ENCODE measurements around the gene RGS10. TPM values are rescaled to one million over a fixed set of nuclear protein-coding genes. Genes with fewer than 3 reads are reported as not detected.
"Not testable (repeated sequence)": the region's sequence is repeated elsewhere in the genome, so short reads cannot be mapped to it uniquely, and the experiment has no call there.

Gene RGS10
- total RNA-seq, 1 donor from 2014 or later = 30.0 TPM

DNA sequence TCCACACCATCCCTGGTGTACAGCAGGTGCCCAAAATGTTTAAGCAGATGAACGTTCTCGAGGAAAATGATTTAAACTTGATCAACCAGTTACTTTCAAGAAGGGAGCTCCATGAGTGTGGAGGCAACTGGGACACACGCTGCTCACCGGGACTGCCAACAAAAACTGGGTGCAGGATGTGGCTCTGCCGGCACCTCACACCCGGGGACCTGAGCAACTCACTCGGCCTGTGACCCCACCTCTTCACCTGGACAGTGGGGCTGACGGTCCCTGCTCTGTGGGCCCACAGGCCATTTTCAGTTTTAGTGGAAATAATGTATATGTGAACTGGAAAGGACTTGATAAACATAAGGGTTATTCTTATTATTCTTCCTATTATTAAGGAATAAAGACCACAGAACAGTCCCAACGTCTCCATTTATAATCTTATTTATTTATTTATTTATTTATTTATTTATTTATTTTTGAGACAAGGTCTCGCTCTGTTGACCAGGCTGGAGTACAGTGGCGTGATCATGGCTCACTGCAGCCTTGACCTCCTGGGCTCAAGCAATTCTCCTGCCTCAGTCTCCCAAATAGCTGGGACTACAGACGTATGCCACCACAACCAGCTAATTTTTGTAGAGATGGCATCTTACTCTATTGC is 60.6 kb downstream of the RGS10 start:
- intact Hi-C loops (cut with DNase I) = no loop called here
- no peak for ATAC-seq

DNA sequence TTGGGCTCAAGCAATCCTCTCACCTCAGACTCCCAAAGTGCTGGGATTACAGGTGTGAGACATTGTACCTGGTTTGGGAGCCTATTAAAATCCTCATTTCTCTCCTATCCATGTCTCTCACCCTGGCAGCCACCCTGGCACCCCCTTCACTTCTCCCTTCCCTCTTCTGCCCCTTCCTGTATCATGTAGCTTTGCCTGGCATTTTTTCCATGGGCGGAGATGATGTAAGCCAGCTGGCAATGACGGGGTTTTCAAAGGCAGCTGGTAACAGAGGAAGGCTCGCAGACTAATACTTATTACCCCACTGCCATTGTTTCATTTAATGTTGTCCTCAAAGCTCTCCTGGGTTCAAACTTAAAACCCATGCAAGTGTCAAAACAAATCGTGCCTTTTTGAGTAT is 61.9 kb downstream of the RGS10 start:
- DNase-seq (ENCODE audit: low spot score) (no peak), ATAC-seq (no peak)
- intact Hi-C loops (cut with DNase I) = no loop called here

More for the DNA sequence above, 60.6 kb downstream of the RGS10 start:
- no peak for DNase-seq (ENCODE audit: low spot score)

DNA sequence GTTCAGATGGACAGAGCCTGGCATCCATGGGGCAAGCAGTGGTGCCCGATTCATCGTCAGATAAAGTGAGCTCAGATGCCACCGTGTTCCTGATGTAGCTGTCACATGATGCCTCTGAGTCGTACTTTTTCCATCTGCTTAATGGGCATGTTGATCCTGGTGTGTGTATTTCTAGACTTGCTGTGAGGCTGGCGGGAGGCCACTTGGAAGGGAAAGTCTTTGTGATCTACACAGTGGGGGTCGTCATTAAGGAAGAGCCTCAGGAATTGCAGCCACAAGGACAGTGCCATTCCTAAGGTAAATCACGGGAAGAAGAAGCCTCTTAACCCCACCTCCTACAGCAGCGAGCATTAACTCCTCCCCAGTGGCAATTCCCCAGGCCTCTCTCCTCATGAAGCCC is 63.0 kb downstream of the RGS10 start:
- no peak for ATAC-seq
- intact Hi-C loops (cut with DNase I) = no loop called here
- DNase-seq (ENCODE audit: low spot score) = no peak

DNA sequence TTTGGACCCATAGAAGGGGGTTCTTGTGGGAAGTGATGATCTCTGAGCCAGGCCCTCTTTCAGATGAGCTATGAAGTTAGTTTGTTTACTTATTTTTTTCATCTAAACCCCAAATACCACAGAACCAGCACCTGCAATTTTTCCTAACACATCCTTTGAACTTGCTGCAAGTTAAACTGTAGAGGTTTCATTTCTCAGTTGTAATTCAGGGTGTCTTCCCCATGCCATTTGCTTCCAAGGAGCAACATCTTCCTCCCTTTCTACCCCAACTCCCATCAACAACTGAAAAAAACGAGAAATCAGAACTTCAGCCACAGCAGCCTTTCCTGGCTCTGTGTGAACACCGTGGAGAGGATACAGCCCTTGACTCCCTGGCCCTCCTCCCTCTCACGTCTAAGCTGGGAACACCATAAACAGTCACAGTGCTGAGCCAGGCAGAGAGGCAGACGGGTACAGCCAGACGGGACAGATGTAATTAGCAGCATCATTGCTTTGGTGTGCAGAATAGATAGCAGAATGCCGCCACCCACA is 63.6 kb downstream of the RGS10 start:
- no peak for DNase-seq (ENCODE audit: low spot score)
- intact Hi-C loops (cut with DNase I) = no loop called here
- no peak for ATAC-seq

DNA sequence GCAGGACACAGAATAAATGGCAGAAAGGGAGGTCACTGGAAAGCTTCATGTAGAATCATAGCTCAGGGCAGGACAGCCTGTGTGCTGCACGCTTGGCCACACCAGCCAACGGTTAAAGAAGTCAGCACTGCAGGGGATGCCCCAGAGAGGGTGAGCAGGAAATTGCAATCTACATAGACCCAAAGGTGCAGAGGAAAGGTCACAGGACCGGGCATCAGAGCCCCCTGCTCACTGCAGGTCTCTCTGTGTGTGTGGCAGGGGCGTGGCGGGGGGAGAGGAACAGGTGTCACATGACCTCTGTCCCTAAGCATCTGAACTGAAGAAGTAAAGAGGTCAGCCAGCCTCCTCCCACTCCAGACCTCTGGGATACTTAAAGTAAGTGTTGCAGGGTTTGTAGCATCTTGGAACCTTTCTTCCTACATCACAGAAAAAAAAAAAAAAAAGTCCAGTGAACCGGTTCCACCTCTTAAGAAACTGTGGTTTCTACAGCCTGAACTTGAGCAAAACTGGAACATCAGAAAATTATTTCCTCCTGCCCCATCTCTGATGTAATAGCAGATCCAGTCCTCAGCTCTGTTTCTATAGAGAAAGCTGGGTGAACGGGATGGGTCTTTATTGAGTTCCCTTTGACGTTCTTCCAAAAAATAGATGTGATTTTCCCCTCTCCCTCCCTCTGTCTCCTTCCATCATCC is 64.3 kb downstream of the RGS10 start:
- ATAC-seq = peak; percentile 44
- intact Hi-C loops (cut with DNase I) = no loop called here
- no peak for DNase-seq (ENCODE audit: low spot score)

DNA sequence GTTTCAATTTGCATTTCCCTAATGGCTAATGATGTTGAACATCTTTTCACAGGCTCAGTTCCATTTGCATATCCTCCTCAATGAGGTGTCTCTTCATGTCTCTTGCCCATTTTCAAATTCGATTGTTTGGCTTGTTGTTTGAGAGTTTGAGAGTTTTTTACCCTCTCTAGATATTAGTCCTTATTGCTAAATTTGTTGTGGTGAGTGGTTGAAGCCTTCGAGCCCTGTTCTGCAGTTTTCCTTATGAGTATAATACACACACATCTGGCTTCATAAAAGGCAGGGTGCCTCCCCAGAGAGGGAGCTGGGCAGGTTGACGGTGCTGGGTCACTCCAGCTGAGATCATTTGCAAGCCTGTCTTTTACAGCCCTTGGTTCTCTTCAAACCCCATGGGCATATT is 65.1 kb downstream of the RGS10 start:
- no peak for ATAC-seq
- intact Hi-C loops (cut with DNase I) = no loop called here
- DNase-seq (ENCODE audit: low spot score) = no peak

DNA sequence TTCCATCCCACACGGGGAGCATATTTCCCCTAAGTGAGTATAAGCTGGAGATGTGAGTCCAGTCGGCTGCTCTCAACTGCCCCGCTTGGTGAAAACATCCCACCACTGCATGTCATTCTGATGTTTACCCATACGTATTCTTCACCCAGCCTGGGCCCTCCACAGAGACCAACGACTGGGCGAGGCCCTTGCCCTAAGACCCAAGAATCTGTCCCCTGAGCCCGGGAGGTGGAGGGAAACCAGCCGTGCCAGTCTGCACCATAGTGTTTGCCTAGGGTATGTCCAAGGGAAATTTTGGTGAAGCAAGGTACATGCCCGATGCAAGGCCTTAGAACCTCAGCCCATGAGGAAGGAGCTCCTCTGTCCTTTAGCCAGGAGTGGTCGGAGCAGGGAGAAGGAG is 67.9 kb downstream of the RGS10 start:
- intact Hi-C loops (cut with DNase I) = no loop called here
- no peak for ATAC-seq
- DNase-seq (ENCODE audit: low spot score) = no peak

DNA sequence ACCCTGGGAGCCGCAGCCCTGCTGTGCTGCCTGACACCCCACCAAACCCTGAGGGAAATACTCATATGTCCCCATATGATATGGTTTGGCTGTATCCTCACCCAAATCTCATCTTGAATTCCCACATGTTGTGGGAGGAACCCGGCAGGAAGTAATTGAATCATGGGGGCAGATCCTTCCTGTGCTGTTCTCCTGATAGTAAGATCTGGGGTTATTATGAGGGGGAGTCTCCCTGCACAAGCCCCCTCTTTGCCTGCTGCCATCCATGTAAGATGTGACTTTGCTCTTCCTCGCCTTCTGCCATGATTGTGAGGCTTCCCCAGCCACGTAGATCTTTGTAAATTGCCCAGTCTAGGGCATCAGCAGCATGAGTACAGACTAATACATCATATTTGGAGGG is 68.7 kb downstream of the RGS10 start:
- ATAC-seq (no peak), DNase-seq (ENCODE audit: low spot score) (no peak)
- intact Hi-C loops (cut with DNase I) = no loop called here

DNA sequence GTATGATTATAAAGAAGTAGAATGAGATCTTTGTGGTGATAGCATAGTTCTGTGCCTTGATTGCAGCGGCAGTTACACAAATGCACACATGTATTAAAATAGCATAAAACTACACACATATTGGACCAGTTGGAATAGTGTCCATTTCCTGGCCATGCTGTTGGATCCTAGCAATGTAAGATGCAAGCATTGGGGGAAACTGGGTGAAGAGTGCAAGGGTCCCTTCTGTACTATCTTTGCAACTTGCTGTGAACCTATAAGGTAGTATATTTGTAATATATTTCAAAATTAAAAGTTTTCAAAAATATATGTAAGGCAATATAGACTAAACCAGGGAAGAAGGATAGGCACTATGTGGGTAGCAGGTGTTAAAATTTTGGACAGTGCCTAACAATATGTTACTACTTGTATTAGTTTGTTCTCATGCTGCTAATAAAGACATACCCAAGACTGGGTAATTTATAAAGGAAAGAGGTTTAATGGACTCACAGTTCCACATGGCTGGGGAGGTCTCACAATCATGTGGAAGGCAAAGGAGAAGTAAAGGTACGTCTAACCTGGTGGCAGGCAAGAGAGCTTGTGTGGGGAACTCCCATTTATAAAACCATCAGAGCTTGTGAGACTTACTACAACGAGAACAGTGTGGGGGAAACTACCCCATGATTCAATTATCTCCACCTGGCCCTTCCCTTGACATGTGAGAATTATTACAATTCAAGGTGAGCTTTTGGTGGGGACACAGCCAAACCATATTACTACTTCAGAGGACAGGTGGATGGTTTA is 71.4 kb downstream of the RGS10 start:
- ATAC-seq = no peak
- DNase-seq (ENCODE audit: low spot score) = no peak
- intact Hi-C loops (cut with DNase I) = no loop called here

DNA sequence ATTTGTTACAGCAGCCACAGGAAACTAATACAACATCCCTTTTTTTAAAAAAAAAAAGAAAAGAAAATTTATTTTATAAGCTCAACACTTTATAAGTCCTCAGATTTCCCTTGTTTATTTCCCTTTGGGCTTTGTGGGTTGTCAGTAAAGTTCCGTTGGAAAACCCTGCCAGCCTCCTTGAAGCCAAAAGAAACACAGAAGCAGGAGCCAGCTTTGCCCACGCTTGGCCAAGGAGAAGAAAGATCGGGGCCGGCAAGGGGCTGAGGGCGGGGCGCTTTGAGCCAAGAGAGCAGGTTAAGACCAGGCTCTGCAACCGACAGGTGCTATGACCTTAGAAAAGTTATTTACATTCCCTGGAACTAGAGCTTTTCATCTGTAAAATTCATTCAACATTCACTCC is 72.7 kb downstream of the RGS10 start:
- intact Hi-C loops (cut with DNase I) = no loop called here
- DNase-seq (ENCODE audit: low spot score) (no peak), ATAC-seq (no peak)

DNA sequence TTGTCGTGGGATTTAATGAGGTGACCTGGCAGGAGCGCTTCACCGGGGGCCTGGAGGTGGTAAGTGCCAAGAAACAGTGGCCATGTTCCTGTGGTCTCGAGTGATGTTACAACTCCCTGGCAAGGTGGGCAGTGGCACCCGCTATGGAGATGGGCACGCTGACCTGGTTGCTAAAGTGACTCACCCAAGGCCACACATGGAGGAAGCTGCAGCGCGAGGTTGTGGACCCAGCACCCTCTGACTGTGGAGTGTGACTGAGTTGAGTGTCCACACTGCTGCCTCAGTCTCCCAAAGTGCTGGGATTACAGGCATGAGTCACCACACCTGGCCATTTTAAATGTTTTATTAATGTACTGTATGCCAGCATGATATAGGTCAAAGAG is 73.2 kb downstream of the RGS10 start:
- ATAC-seq = no peak

DNA sequence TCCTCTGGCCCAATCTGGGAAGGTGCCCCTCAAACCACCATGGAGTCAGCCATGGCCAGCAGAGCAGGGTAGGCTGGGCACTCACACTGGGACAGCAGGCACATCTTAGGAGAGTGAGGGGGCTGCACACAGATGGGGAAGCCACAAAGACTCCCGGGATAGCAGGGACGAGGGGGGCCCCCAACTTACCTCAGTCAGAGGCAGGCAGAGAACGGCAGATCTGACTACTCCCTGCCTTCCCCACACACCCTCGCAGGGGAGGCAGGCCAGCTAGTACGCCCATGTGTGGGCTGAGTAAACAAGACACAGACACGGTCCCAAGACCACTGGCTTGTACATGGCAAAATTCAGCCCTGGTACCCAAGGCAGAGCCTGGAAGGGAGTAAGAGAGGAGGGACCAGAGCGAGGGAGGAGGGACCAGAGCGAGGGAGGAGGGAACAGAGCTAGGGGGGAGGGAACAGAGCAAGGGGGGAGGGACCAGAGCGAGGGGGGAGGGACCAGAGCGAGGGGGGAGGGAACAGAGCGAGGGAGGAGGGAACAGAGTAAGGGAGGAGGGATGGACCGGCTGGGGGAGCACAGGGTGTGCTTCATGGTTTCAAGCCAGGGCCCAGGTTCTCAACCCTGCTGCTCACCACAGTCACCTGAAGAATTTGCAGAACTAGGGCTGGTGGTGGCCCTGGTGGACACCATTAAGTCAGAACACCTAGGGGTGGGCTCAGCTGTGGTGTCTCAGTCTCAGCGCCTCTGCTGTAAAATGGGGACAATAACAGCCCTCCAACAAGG is 73.8 kb downstream of the RGS10 start:
- DNase-seq (ENCODE audit: low spot score) = no peak
- no peak for ATAC-seq
- intact Hi-C loops (cut with DNase I) = no loop called here

More for the DNA sequence above, 73.2 kb downstream of the RGS10 start:
- no peak for DNase-seq (ENCODE audit: low spot score)
- intact Hi-C loops (cut with DNase I) = no loop called here

DNA sequence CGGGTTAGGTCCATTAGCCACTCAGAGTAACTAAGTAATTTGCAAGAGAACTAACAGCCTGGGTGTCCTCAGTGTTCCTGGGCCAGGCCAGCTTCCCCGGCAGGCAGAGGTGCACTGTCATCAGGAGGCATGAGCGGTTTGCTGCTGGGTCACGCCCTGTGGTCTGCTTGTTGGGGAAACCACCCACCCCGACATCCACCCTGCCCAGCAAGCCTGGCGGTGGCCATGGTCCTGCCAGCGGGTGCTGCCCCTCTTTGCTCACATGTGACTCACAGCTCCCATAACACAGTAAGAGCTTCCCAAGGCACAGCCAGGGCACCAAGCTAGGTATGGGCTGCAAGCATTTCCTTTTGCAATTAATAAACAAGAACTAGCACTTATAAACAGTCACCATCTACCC is 75.9 kb downstream of the RGS10 start:
- intact Hi-C loops (cut with DNase I) = no loop called here
- DNase-seq (ENCODE audit: low spot score) (no peak), ATAC-seq (no peak)

DNA sequence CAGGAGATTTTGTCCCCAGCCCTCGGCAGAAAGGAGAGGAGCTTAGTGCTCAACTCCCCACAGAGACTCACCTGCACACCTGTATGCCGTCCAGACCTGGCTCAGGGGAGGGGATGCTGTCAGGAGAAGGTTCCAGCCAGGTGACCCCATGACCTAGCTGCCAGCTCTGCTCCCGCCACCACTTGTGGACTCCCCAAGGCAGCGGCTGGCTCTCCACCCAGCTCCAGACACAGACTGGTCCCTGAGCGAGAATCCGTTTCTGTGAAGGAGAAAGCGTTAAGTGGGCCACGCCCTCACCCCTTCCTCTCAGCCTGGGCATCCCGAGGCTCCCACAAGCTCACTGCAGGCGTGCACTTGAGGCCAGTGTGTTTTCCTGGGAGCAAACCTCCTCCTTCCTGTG is 76.4 kb downstream of the RGS10 start:
- DNase-seq (ENCODE audit: low spot score) = no peak
- intact Hi-C loops (cut with DNase I) = no loop called here
- ATAC-seq = peak; percentile 61

DNA sequence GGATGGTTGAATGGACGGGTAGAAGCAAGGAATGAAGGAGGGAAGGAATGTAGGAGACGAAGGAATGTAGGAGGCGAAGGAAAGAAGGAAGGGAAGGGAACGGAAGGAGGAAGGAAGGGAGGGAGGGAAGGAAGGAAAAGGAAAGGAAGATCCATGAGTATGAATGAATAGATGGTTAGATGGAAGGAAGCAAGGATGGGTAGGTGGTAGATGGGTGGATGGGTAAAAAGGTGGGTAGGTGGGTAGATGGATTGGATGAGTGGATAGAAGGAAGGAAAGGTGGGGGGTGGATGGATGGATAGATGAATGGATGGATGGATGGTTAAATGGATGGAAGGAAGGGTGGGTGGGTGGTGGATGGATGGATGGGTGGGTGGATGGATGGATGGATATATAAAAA is 77.4 kb downstream of the RGS10 start:
- ATAC-seq (no peak), DNase-seq (ENCODE audit: low spot score) (no peak)
- intact Hi-C loops (cut with DNase I) = no loop called here

DNA sequence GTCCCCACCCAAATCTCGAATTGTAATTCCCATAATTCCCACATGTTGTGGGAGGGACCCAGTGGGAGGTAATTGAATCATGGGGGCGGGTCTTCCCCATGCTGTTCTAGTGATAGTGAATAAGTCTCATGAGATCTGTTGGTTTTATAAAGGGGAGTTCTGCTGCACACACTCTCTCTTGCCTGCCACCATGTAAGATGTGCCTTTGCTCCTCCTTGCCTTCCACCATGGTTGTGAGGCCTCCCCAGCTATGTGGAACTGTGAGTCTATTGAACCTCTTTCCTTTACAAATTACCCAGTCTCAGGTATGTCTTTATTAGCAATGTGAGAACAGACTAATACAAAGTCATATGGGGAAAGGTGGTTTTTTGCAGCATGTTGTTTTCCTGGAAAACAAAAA is 79.3 kb downstream of the RGS10 start:
- intact Hi-C loops (cut with DNase I); ATAC-seq; DNase-seq (ENCODE audit: low spot score): not testable (repeated sequence)

DNA sequence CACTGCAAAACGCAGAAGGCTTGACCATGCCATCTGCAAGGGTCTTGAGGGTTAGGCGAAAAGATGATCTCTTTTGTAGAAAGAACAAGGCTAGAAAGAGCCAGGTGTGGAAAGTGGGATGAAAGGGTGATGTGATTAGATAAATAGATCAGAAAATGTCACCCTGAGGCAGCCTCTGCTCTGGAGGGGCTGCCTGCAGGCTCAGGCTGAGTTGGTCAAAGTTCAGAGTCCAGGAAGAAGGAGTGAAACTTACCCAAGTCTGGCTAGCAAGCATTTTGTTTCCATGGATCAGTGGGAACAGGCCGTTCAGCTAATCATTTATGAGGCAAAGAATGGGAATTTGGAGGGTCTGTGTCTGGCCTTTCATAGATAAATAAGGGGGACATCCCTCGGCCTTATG is 79.7 kb downstream of the RGS10 start:
- no peak for DNase-seq (ENCODE audit: low spot score)
- no peak for ATAC-seq
- intact Hi-C loops (cut with DNase I) = no loop called here

DNA sequence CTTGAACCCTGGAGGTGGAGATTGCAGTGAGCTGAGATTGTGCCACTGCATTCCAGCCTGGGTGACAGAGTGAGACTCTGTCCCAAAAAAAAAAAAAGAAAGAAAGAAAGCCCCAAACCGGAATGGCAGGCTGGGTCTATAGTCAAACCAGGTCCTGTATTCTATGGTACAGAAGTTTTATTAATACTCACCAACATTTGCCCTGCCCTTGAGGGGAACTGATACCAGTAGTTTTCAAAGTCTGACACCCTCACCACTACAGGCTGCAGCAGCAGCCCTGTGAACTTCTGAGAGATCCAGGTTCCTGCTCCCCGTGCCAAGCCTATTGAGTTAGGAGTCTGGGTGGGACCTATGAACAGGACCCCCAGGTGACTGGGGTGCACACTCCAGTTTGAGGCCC is 80.6 kb downstream of the RGS10 start:
- ATAC-seq = no peak
- intact Hi-C loops (cut with DNase I) = no loop called here
- no peak for DNase-seq (ENCODE audit: low spot score)

DNA sequence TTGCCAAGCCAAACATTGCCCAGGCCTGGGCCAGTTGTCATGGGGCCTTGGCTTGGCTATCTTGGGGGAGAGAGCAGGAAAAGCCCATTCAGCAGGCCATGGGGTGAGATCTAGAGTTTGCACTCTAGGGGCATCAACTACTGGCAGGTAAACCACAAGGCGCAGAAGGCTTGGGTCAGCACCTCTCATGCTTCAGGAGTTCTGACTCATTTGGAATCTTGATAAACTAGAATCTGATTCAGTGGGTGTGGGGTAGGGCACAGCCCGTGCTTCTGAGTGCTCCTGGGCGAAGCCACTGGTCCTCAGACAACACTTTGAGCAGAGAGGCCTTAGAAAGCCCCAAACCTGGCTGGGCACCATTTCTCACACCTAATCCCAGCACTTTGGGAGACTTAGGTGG is 81.1 kb downstream of the RGS10 start:
- DNase-seq (ENCODE audit: low spot score) (no peak), ATAC-seq (no peak)
- intact Hi-C loops (cut with DNase I) = no loop called here
